ENCODE results near the gene C17orf113.

Gene C17orf113

GRCh38 chr17:42068979-42069378 lies 18.6 kb upstream of the C17orf113 start:
- H3K27ac ChIP-seq: no peak overlapping the region
- TF ChIP-seq ZFX (IDR thresholded peaks at IDR 0.05; ENCODE audit: borderline replicate concordance) (no peak), CTCF (IDR thresholded peaks at IDR 0.05) (no peak)

DNA sequence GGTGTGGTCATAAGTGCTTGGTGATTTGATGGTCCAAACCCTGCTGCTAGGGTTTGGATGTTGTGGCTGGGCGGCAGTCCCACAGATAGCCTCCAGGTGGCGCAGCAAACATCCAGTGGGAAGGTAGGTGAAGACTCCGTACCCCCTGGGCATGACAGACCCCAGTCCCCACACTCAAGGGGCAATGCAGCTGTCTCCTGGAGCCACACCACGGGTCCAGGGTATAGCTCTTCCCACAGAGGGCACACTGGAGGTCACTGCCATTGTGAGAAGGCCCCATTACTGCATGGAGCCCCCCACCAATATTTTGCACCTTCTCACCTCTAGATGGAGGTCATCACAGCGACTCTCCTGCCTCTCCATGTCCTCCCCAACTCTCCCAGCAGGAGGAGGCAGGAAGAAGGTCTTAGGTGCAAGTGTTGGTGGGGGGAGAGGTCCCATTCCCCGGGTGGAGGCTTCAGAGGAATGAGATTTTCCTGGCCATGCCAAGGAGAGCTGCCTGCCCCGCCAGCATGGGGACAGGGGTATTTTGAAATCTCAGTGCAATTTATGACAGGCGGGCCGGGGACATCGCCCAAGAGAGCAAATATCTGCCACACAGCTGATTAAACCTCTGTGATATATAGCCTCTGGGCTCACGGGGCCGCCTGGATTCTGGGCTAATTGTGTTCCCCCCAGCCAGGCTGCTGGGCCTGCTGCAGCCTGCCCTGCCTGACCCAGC lies 17.1 kb upstream of the C17orf113 start:
- TF ChIP-seq CTCF (IDR thresholded peaks at IDR 0.05) (peak; percentile 92), ZFX (IDR thresholded peaks at IDR 0.05; ENCODE audit: borderline replicate concordance) (no peak)
- no peak overlapping the region for H3K27ac ChIP-seq

- TF ChIP-seq CTCF (IDR thresholded peaks at IDR 0.05): no peak
- no peak for TF ChIP-seq ZFX (IDR thresholded peaks at IDR 0.05; ENCODE audit: borderline replicate concordance)
- no peak overlapping the region for H3K27ac ChIP-seq
Measured at GRCh38 chr17:42065201-42065600, 14.8 kb upstream of the C17orf113 start.

- TF ChIP-seq ZFX (IDR thresholded peaks at IDR 0.05; ENCODE audit: borderline replicate concordance): no peak
- no peak for TF ChIP-seq CTCF (IDR thresholded peaks at IDR 0.05)
- no peak overlapping the region for H3K27ac ChIP-seq
Measured at GRCh38 chr17:42062681-42063080, 12.3 kb upstream of the C17orf113 start.

GRCh38 chr17:42061646-42062487 lies 11.5 kb upstream of the C17orf113 start:
- TF ChIP-seq ZFX (IDR thresholded peaks at IDR 0.05; ENCODE audit: borderline replicate concordance) (no peak), CTCF (IDR thresholded peaks at IDR 0.05) (no peak)
- no peak overlapping the region for H3K27ac ChIP-seq

- no peak overlapping the region for H3K27ac ChIP-seq
- TF ChIP-seq CTCF (IDR thresholded peaks at IDR 0.05) (no peak), ZFX (IDR thresholded peaks at IDR 0.05; ENCODE audit: borderline replicate concordance) (no peak)
Measured at GRCh38 chr17:42060231-42060630, 9.8 kb upstream of the C17orf113 start.

GRCh38 chr17:42059815-42060214 lies 9.4 kb upstream of the C17orf113 start:
- TF ChIP-seq CTCF (IDR thresholded peaks at IDR 0.05): no peak
- no peak for TF ChIP-seq ZFX (IDR thresholded peaks at IDR 0.05; ENCODE audit: borderline replicate concordance)
- H3K27ac ChIP-seq: no peak overlapping the region

All from 22Rv1 (cell line).